B cell (primary cell): ENCODE results near the gene AMBRA1. TPM values are rescaled to one million over a fixed set of nuclear protein-coding genes. Genes with fewer than 3 reads are reported as not detected.

Experiments used
- ATAC-seq: fragments of 200-7000 bp; cut with Tn5 transposase; one replicate; pipeline ENCODE4 v1.10.0; 2021; ENCODE audit warnings: low read depth, mild to moderate bottlenecking, moderate number of reproducible peaks, moderate library complexity
- CTCF ChIA-PET: fragments of 350-600 bp; sonication (Branson Sonifier 250); formaldehyde crosslinking; loops from one replicate; lab custom pipeline; 2021; ENCODE audit warnings: antibody characterized with exemption, inconsistent platforms; lab: Charles Lee
- POLR2A ChIA-PET: fragments of 350-600 bp; sonication (Branson Sonifier 250); formaldehyde crosslinking; loops from one replicate; lab custom pipeline; 2021; ENCODE audit warnings: antibody characterized with exemption; lab: Charles Lee
- DNase-seq: peaks from one replicate; pipeline ENCODE4 v3.0.0; 2013
- H2AFZ ChIP-seq: 2 replicates; pipeline ENCODE4 v1.6.1; 2012; ENCODE audit warnings: mild to moderate bottlenecking, low read depth, low read length; ENCODE audit not compliant: insufficient read depth, poor library complexity, severe bottlenecking
- H3K27ac ChIP-seq, 2 donors: 1 replicate in 1 of 2; 2 replicates in 1 of 2; pipeline ENCODE4 v1.5.1; 2012 to 2013; ENCODE audit warnings: low read length in 2 of 2, mild to moderate bottlenecking in 2 of 2, moderate library complexity in 1 of 2
- H3K27me3 ChIP-seq, 4 experiments: fragments of 200-600 bp in 1 of 4; sonication (generic) in 1 of 4; replicated peaks in 1 of 4; 1 replicate in 2 of 4; 2 replicates in 2 of 4; pipeline versions ENCODE4 v1.6.1 to v1.7.0; 2013 to 2016; ENCODE audit warnings: low read length in 3 of 4, mild to moderate bottlenecking in 2 of 4, mixed read lengths in 1 of 4, moderate library complexity in 1 of 4; ENCODE audit not compliant: insufficient read depth in 4 of 4, control insufficient read depth in 3 of 4; ENCODE audit errors: control extremely low read depth in 1 of 4
- H3K36me3 ChIP-seq, 2 experiments: replicated peaks in 1 of 2; 1 replicate in 1 of 2; 2 replicates in 1 of 2; pipeline versions ENCODE4 v1.6.1 to v1.7.1; 2013; ENCODE audit warnings: low read length in 1 of 2; ENCODE audit not compliant: insufficient read depth in 2 of 2, control insufficient read depth in 1 of 2; ENCODE audit errors: control extremely low read depth in 1 of 2, extremely low read depth in 1 of 2
- H3K4me1 ChIP-seq, 2 donors: fragments of 200-600 bp in 1 of 2; sonication (generic) in 1 of 2; 1 replicate in 1 of 2; 2 replicates in 1 of 2; pipeline versions ENCODE4 v1.5.1 to v1.6.1; 2013 to 2017; ENCODE audit warnings: low read length in 2 of 2; ENCODE audit not compliant: control insufficient read depth in 2 of 2, insufficient read depth in 2 of 2
- H3K4me2 ChIP-seq: replicated peaks from 2 replicates; pipeline ENCODE3; 2012; ENCODE audit warnings: mild to moderate bottlenecking, low read depth, low read length; ENCODE audit not compliant: poor library complexity, severe bottlenecking
- H3K4me3 ChIP-seq, 5 experiments: fragments of 200-600 bp in 1 of 5; sonication (generic) in 1 of 5; 1 replicate in 3 of 5; 2 replicates in 2 of 5; pipeline versions ENCODE4 v1.5.1 to v1.7.0; 2011 to 2016; ENCODE audit warnings: low read length in 4 of 5, mild to moderate bottlenecking in 4 of 5, low read depth in 2 of 5, control low read depth in 1 of 5, moderate library complexity in 1 of 5; ENCODE audit not compliant: insufficient read depth in 1 of 5; ENCODE audit errors: control extremely low read depth in 1 of 5, extremely low read depth in 1 of 5
- H3K79me2 ChIP-seq: fragments of 200-600 bp; sonication (generic); one replicate; pipeline ENCODE4 v1.6.0; 2016; ENCODE audit warnings: low read length; ENCODE audit not compliant: control insufficient read depth, insufficient read depth
- H3K9ac ChIP-seq: fragments of 200-600 bp; sonication (generic); 2 replicates; pipeline ENCODE4 v1.6.1; 2017; ENCODE audit warnings: mild to moderate bottlenecking, low read length, moderate library complexity
- H3K9me3 ChIP-seq, 3 donors: one replicate each; pipeline versions ENCODE4 v1.6.1 to v1.7.1; 2013; ENCODE audit warnings: low read length in 2 of 3; ENCODE audit not compliant: control insufficient read depth in 2 of 3, insufficient read depth in 1 of 3; ENCODE audit errors: control extremely low read depth in 1 of 3
- H4K20me1 ChIP-seq: 2 replicates; pipeline ENCODE4 v1.6.0; 2012; ENCODE audit warnings: mild to moderate bottlenecking, low read length; ENCODE audit not compliant: insufficient read depth, control insufficient read depth, poor library complexity, severe bottlenecking
- H3K27ac Mint-ChIP-seq: one replicate; pipeline ENCODE4 v1.8.0; 2021; ENCODE audit warnings: mixed read lengths
- H3K27me3 Mint-ChIP-seq: one replicate; pipeline ENCODE4 v1.8.0; 2021; ENCODE audit warnings: mixed read lengths
- H3K4me1 Mint-ChIP-seq: one replicate; pipeline ENCODE4 v1.8.0; 2021; ENCODE audit warnings: mixed read lengths
- H3K4me3 Mint-ChIP-seq: one replicate; pipeline ENCODE4 v1.8.0; 2021; ENCODE audit warnings: mixed read lengths
- H3K9me3 Mint-ChIP-seq: one replicate; pipeline ENCODE4 v1.8.0; 2022; ENCODE audit warnings: mixed read lengths; ENCODE audit not compliant: insufficient read depth
- CTCF ChIP-seq: fragments of 200-600 bp; IDR thresholded peaks from one replicate; pipeline ENCODE4 v1.8.0; 2022; ENCODE audit warnings: antibody characterized with exemption, mild to moderate bottlenecking
- EZH2 ChIP-seq: IDR thresholded peaks from 2 replicates; pipeline ENCODE4 v1.6.1; 2012; ENCODE audit warnings: borderline replicate concordance, low read depth, mild to moderate bottlenecking, moderate library complexity, low read length; ENCODE audit not compliant: insufficient read depth, poor library complexity, severe bottlenecking
- WGBS: methylation state at CpG from one replicate; pipeline ENCODE4 v1.1.5; 2013; ENCODE audit warnings: missing lambda C conversion rate; ENCODE audit not compliant: insufficient coverage; 5-methylcytosine and 5-hydroxymethylcytosine counted together
- intact Hi-C: fragments of 100-400 bp; cut with micrococcal nuclease; formaldehyde crosslinking; loops from one replicate; pipeline ENCODE4 v1.10.0; 2022
- polyA plus RNA-seq: library from polyadenylated mRNA; depleted of rRNA; stranded (reverse); fragments of >200 nt; gene quantifications from 2 replicates; pipeline ENCODE4 v1.2.3, GENCODE V29; 2012
- total RNA-seq, 2 donors: library from RNA; stranded (reverse); fragments of 120-200 nt in 1 of 2; gene quantifications; 1 replicate in 1 of 2; 2 replicates in 1 of 2; pipeline versions ENCODE4 v1.2.3 to v1.2.4, GENCODE V29; 2013 to 2022

The AMBRA1 gene
- total and polyA plus RNA-seq, 2 donors (not counting 1 experiment from before 2014, with no cell fraction given): 13.8 to 36.1 TPM

GRCh38 chr11:46565232-46565840, 28.5 kb downstream of the AMBRA1 start:
- ChIA-PET CTCF (interaction anchor here (0.7 kb wide), 1 partner anchor 9 kb away, joined by 3 read pairs; no protein-coding TSS in a partner anchor), POLR2A (no interaction called here)

More at GRCh38 chr11:46565232-46565840, 28.5 kb downstream of the AMBRA1 start:
- Mint-ChIP-seq H3K27me3 (no peaks in the 10 kb centered on the region), H3K4me1 (peaks cover 24% of the 10 kb centered on the region), H3K9me3 (no peaks in the 10 kb centered on the region), H3K4me3 (no peak overlapping the region), H3K27ac (no peak overlapping the region)
- no peak for DNase-seq
- ATAC-seq: no peak
- no peak overlapping the region for H3K27ac ChIP-seq
- H3K27me3 ChIP-seq: no peaks in the 10 kb centered on the region
- H3K36me3 ChIP-seq: no peaks in the 10 kb centered on the region
- no peak overlapping the region for H3K4me2 ChIP-seq
- H3K79me2 ChIP-seq: peaks cover 96% of the 10 kb centered on the region
- no peaks in the 10 kb centered on the region for H3K9me3 ChIP-seq
- TF ChIP-seq EZH2: no peak
- no peak for TF ChIP-seq CTCF
- peaks cover 23% of the 10 kb centered on the region for H4K20me1 ChIP-seq
- intact Hi-C loops: no loop called here
- H3K4me3 ChIP-seq: no peak overlapping the region
- no peak overlapping the region for H3K9ac ChIP-seq
- H3K4me1 ChIP-seq: peaks cover 12% of the 10 kb centered on the region in 2 donors
- WGBS: 100% methylated on average over 1 of the region's 7 CpGs
- H2AFZ ChIP-seq: no peak overlapping the region
